B cell (primary cell): ENCODE data around the gene C1orf198. TPM values are rescaled to one million over a fixed set of nuclear protein-coding genes. Genes with fewer than 3 reads are reported as not detected.

Experiments used
- ATAC-seq: fragments of 200-7000 bp; cut with Tn5 transposase; one replicate; pipeline ENCODE4 v1.10.0; 2021; ENCODE audit warnings: low read depth, mild to moderate bottlenecking, moderate number of reproducible peaks, moderate library complexity
- CTCF ChIA-PET: fragments of 350-600 bp; sonication (Branson Sonifier 250); formaldehyde crosslinking; loops from one replicate; lab custom pipeline; 2021; ENCODE audit warnings: antibody characterized with exemption, inconsistent platforms; lab: Charles Lee
- POLR2A ChIA-PET: fragments of 350-600 bp; sonication (Branson Sonifier 250); formaldehyde crosslinking; loops from one replicate; lab custom pipeline; 2021; ENCODE audit warnings: antibody characterized with exemption; lab: Charles Lee
- DNase-seq: peaks from one replicate; pipeline ENCODE4 v3.0.0; 2013
- H2AFZ ChIP-seq: 2 replicates; pipeline ENCODE4 v1.6.1; 2012; ENCODE audit warnings: mild to moderate bottlenecking, low read depth, low read length; ENCODE audit not compliant: insufficient read depth, poor library complexity, severe bottlenecking
- H3K27ac ChIP-seq, 2 donors: 1 replicate in 1 of 2; 2 replicates in 1 of 2; pipeline ENCODE4 v1.5.1; 2012 to 2013; ENCODE audit warnings: low read length in 2 of 2, mild to moderate bottlenecking in 2 of 2, moderate library complexity in 1 of 2
- H3K27me3 ChIP-seq, 4 experiments: fragments of 200-600 bp in 1 of 4; sonication (generic) in 1 of 4; replicated peaks in 1 of 4; 1 replicate in 2 of 4; 2 replicates in 2 of 4; pipeline versions ENCODE4 v1.6.1 to v1.7.0; 2013 to 2016; ENCODE audit warnings: low read length in 3 of 4, mild to moderate bottlenecking in 2 of 4, mixed read lengths in 1 of 4, moderate library complexity in 1 of 4; ENCODE audit not compliant: insufficient read depth in 4 of 4, control insufficient read depth in 3 of 4; ENCODE audit errors: control extremely low read depth in 1 of 4
- H3K36me3 ChIP-seq, 2 experiments: replicated peaks in 1 of 2; 1 replicate in 1 of 2; 2 replicates in 1 of 2; pipeline versions ENCODE4 v1.6.1 to v1.7.1; 2013; ENCODE audit warnings: low read length in 1 of 2; ENCODE audit not compliant: insufficient read depth in 2 of 2, control insufficient read depth in 1 of 2; ENCODE audit errors: control extremely low read depth in 1 of 2, extremely low read depth in 1 of 2
- H3K4me1 ChIP-seq, 2 donors: fragments of 200-600 bp in 1 of 2; sonication (generic) in 1 of 2; 1 replicate in 1 of 2; 2 replicates in 1 of 2; pipeline versions ENCODE4 v1.5.1 to v1.6.1; 2013 to 2017; ENCODE audit warnings: low read length in 2 of 2; ENCODE audit not compliant: control insufficient read depth in 2 of 2, insufficient read depth in 2 of 2
- H3K4me2 ChIP-seq: replicated peaks from 2 replicates; pipeline ENCODE3; 2012; ENCODE audit warnings: mild to moderate bottlenecking, low read depth, low read length; ENCODE audit not compliant: poor library complexity, severe bottlenecking
- H3K4me3 ChIP-seq, 5 experiments: fragments of 200-600 bp in 1 of 5; sonication (generic) in 1 of 5; 1 replicate in 3 of 5; 2 replicates in 2 of 5; pipeline versions ENCODE4 v1.5.1 to v1.7.0; 2011 to 2016; ENCODE audit warnings: low read length in 4 of 5, mild to moderate bottlenecking in 4 of 5, low read depth in 2 of 5, control low read depth in 1 of 5, moderate library complexity in 1 of 5; ENCODE audit not compliant: insufficient read depth in 1 of 5; ENCODE audit errors: control extremely low read depth in 1 of 5, extremely low read depth in 1 of 5
- H3K79me2 ChIP-seq: fragments of 200-600 bp; sonication (generic); one replicate; pipeline ENCODE4 v1.6.0; 2016; ENCODE audit warnings: low read length; ENCODE audit not compliant: control insufficient read depth, insufficient read depth
- H3K9ac ChIP-seq: fragments of 200-600 bp; sonication (generic); 2 replicates; pipeline ENCODE4 v1.6.1; 2017; ENCODE audit warnings: mild to moderate bottlenecking, low read length, moderate library complexity
- H3K9me3 ChIP-seq, 3 donors: one replicate each; pipeline versions ENCODE4 v1.6.1 to v1.7.1; 2013; ENCODE audit warnings: low read length in 2 of 3; ENCODE audit not compliant: control insufficient read depth in 2 of 3, insufficient read depth in 1 of 3; ENCODE audit errors: control extremely low read depth in 1 of 3
- H4K20me1 ChIP-seq: 2 replicates; pipeline ENCODE4 v1.6.0; 2012; ENCODE audit warnings: mild to moderate bottlenecking, low read length; ENCODE audit not compliant: insufficient read depth, control insufficient read depth, poor library complexity, severe bottlenecking
- H3K27ac Mint-ChIP-seq: one replicate; pipeline ENCODE4 v1.8.0; 2021; ENCODE audit warnings: mixed read lengths
- H3K27me3 Mint-ChIP-seq: one replicate; pipeline ENCODE4 v1.8.0; 2021; ENCODE audit warnings: mixed read lengths
- H3K4me1 Mint-ChIP-seq: one replicate; pipeline ENCODE4 v1.8.0; 2021; ENCODE audit warnings: mixed read lengths
- H3K4me3 Mint-ChIP-seq: one replicate; pipeline ENCODE4 v1.8.0; 2021; ENCODE audit warnings: mixed read lengths
- H3K9me3 Mint-ChIP-seq: one replicate; pipeline ENCODE4 v1.8.0; 2022; ENCODE audit warnings: mixed read lengths; ENCODE audit not compliant: insufficient read depth
- CTCF ChIP-seq: fragments of 200-600 bp; IDR thresholded peaks from one replicate; pipeline ENCODE4 v1.8.0; 2022; ENCODE audit warnings: antibody characterized with exemption, mild to moderate bottlenecking
- EZH2 ChIP-seq: IDR thresholded peaks from 2 replicates; pipeline ENCODE4 v1.6.1; 2012; ENCODE audit warnings: borderline replicate concordance, low read depth, mild to moderate bottlenecking, moderate library complexity, low read length; ENCODE audit not compliant: insufficient read depth, poor library complexity, severe bottlenecking
- WGBS: methylation state at CpG from one replicate; pipeline ENCODE4 v1.1.5; 2013; ENCODE audit warnings: missing lambda C conversion rate; ENCODE audit not compliant: insufficient coverage; 5-methylcytosine and 5-hydroxymethylcytosine counted together
- intact Hi-C: fragments of 100-400 bp; cut with micrococcal nuclease; formaldehyde crosslinking; loops from one replicate; pipeline ENCODE4 v1.10.0; 2022
- polyA plus RNA-seq: library from polyadenylated mRNA; depleted of rRNA; stranded (reverse); fragments of >200 nt; gene quantifications from 2 replicates; pipeline ENCODE4 v1.2.3, GENCODE V29; 2012
- total RNA-seq, 2 donors: library from RNA; stranded (reverse); fragments of 120-200 nt in 1 of 2; gene quantifications; 1 replicate in 1 of 2; 2 replicates in 1 of 2; pipeline versions ENCODE4 v1.2.3 to v1.2.4, GENCODE V29; 2013 to 2022

Gene C1orf198
- total and polyA plus RNA-seq, 2 donors (not counting 1 experiment from before 2014, with no cell fraction given): 1.0 to 6.6 TPM

- POLR2A ChIA-PET: no interaction called here
- TF ChIP-seq EZH2 (no peak), CTCF (no peak)
- no peak overlapping the region for H3K4me3 ChIP-seq
- H3K4me1 ChIP-seq: no peaks in the 10 kb centered on the region
- intact Hi-C loops: no loop called here
- H3K36me3 ChIP-seq: no peaks in the 10 kb centered on the region
- Mint-ChIP-seq H3K27ac (no peak overlapping the region), H3K9me3 (no peaks in the 10 kb centered on the region), H3K4me3 (no peak overlapping the region), H3K4me1 (peaks cover 2% of the 10 kb centered on the region), H3K27me3 (no peaks in the 10 kb centered on the region)
- H3K4me2 ChIP-seq: no peak overlapping the region
- no peak overlapping the region for H3K27ac ChIP-seq
- DNase-seq: no peak
- no peaks in the 10 kb centered on the region for H3K9me3 ChIP-seq
- 94% methylated on average over 8 of the region's 8 CpGs for WGBS
- H4K20me1 ChIP-seq: no peaks in the 10 kb centered on the region
- CTCF ChIA-PET: no interaction called here
- no peak overlapping the region for H3K9ac ChIP-seq
- H3K27me3 ChIP-seq: no peaks in the 10 kb centered on the region
- no peaks in the 10 kb centered on the region for H3K79me2 ChIP-seq
- H2AFZ ChIP-seq: no peak overlapping the region
- ATAC-seq: no peak
These were observed 17.8 kb downstream of the C1orf198 start for GRCh38 chr1:230850547-230850946.

DNA sequence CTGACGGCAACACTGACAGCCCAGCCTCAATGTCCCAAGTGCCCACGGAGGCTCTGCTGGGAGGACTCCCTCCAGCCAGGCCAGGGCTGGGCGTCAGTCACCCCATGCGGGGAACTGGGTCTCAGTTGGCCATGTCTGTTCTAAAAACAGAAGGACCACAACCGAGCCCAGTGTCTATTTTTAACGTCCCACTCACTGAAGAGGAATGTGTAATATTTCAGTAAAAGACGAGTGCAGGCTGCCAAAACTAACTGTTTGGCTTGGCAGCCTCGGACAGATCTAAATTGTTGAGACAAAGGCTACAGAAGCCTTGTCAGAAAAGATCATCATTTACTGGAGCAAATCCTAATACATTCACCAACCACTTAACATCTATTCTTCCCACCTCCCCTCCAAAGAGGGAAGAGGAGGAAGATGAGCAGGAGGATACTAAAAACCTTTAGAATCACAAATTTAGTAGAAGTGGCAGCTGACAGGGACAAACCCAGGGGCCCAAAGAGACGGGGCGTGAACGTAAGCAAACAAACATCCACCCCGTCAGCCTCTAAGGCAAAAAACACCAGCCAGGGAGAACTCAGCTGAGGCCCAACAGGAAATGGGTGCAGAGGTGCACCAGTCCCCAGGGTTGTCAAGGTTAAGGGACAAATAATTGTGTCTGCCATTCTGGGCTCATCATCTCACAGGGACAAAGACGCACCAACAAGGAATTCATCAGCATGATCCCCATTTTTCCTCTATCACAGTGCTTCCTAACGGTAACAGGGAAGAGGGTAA lies 18.7 kb downstream of the C1orf198 start:
- Histone ChIP-seq H3K27ac (no peak overlapping the region), H3K4me1 (no peaks in the 10 kb centered on the region), H3K79me2 (no peaks in the 10 kb centered on the region), H3K4me2 (no peak overlapping the region), H3K9ac (no peak overlapping the region), H2AFZ (no peak overlapping the region), H4K20me1 (no peaks in the 10 kb centered on the region), H3K36me3 (no peaks in the 10 kb centered on the region), H3K9me3 (no peaks in the 10 kb centered on the region), H3K4me3 (no peak overlapping the region), H3K27me3 (no peaks in the 10 kb centered on the region)
- H3K4me3 Mint-ChIP-seq: no peak overlapping the region
- ATAC-seq: no peak
- intact Hi-C loops: no loop called here
- ChIA-PET POLR2A (no interaction called here), CTCF (no interaction called here)
- no peak for DNase-seq
- WGBS: 93% methylated on average over 9 of the region's 14 CpGs
- no peak overlapping the region for H3K27ac Mint-ChIP-seq
- H3K9me3 Mint-ChIP-seq: no peaks in the 10 kb centered on the region
- H3K4me1 Mint-ChIP-seq: peaks cover 2% of the 10 kb centered on the region
- no peaks in the 10 kb centered on the region for H3K27me3 Mint-ChIP-seq
- TF ChIP-seq CTCF: no peak
- no peak for TF ChIP-seq EZH2
